ENCODE data around the gene PLPP3. TPM values are rescaled to one million over a fixed set of nuclear protein-coding genes. Genes with fewer than 3 reads are reported as not detected.

The PLPP3 gene
- total and polyA plus RNA-seq, 2 of the 8 experiments (the other 6 are each of a cell fraction or from before 2014, with no cell fraction given) = 33.2 to 42.0 TPM

DNA sequence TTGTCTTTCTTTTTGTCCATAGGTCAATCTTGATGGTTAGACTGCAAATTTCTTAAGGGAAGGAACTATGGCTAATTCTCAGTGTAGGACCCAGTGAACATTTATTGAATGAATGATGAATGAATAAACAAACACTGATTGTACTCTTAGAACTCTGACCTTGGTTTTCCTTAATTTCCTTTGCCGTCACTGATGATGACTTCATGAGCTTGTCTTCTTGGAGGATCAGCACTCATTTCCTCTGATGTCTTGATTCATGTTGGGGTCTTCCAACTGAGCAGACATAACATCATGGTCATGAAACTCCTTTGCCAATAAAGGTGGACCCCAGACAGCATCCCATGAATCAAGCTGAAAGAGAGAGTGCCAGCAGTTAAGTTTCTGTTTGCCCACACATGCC lies 96.3 kb downstream of the PLPP3 start:
- H2BK12ac ChIP-seq (ENCODE audit: low read depth, low read length) = no peak overlapping the region
- H3K56ac ChIP-seq (replicated peaks; ENCODE audit: insufficient read length, low read depth, low read length) = no peak overlapping the region
- H3K36me3 ChIP-seq (ENCODE audit: control insufficient read depth in 2 of 4, insufficient read depth in 4 of 4, low read length in 3 of 4) = no peaks in the 10 kb centered on the region
- no peak overlapping the region for H3K18ac ChIP-seq (ENCODE audit: extremely low read depth, low read length)
- no peak overlapping the region for H4K91ac ChIP-seq (replicated peaks; ENCODE audit: insufficient read length, low read length)
- no peak overlapping the region for H2BK5ac ChIP-seq (ENCODE audit: low read depth, low read length)
- no peaks in the 10 kb centered on the region for H3K23me2 ChIP-seq (ENCODE audit: low read depth, low read length)
- no peak for FAIRE-seq
- H4K5ac ChIP-seq (ENCODE audit: insufficient read length, low read depth, low read length) = no peak overlapping the region
- no peak overlapping the region for H2AK5ac ChIP-seq (ENCODE audit: low read depth, low read length)
- no peaks in the 10 kb centered on the region for H3K79me1 ChIP-seq (ENCODE audit: low read depth, low read length)
- no peaks in the 10 kb centered on the region for H4K20me1 ChIP-seq (replicated peaks in 1 of 2; ENCODE audit: control insufficient read depth in 1 of 2, insufficient read depth in 2 of 2, low read length in 2 of 2)
- no peak overlapping the region for H2BK15ac ChIP-seq (ENCODE audit: low read length)
- no peak overlapping the region for H3K23ac ChIP-seq (ENCODE audit: insufficient read length)
- H3K79me2 ChIP-seq (ENCODE audit: control insufficient read depth in 1 of 2, insufficient read depth in 2 of 2, low read length in 2 of 2) = no peaks in the 10 kb centered on the region
- H3K9ac ChIP-seq (replicated peaks in 1 of 4; ENCODE audit: extremely low read depth in 1 of 4, low read depth in 3 of 4, low read length in 3 of 4) = no peak overlapping the region
- ChIA-PET POLR2A (ENCODE audit: partially characterized antibody) (no interaction called here), CTCF (ENCODE audit: partially characterized antibody) (no interaction called here)
- 100% methylated on average over 1 of the region's 1 CpG; no CpG with 5 or more reads in 1 of the 2 experiments for WGBS, 2 experiments (ENCODE audit: extremely low coverage in 1 of 2, insufficient coverage in 1 of 2, insufficient read length in 1 of 2, insufficient replicate concordance in 2 of 2, low coverage in 1 of 2, low lambda C conversion rate in 2 of 2, missing lambda C conversion rate in 1 of 2)
- no peaks in the 10 kb centered on the region for H3K9me3 ChIP-seq (ENCODE audit: insufficient read depth in 2 of 2, low read depth in 1 of 2, low read length in 1 of 2)
- H3K4me1 ChIP-seq (replicated peaks in 1 of 4; ENCODE audit: control insufficient read depth in 3 of 4, insufficient read depth in 4 of 4, low read length in 3 of 4) = peaks cover 0 to 3% (median under 1%) of the 10 kb centered on the region in 4 experiments; a peak in 3 of 7 replicates
- no peak overlapping the region for H3K4me3 ChIP-seq (ENCODE audit: extremely low read depth in 1 of 4, insufficient read depth in 2 of 4, low read depth in 3 of 4, low read length in 4 of 4)
- no peak overlapping the region for H2AFZ ChIP-seq (ENCODE audit: low read length)
- TF ChIP-seq EZH2 (IDR thresholded peaks at IDR 0.05; ENCODE audit: low read depth, low read length, severe bottlenecking) (no peak), GTF2F1 (IDR thresholded peaks at IDR 0.05; ENCODE audit: borderline replicate concordance, low read depth, low read length) (no peak), CEBPB (IDR thresholded peaks at IDR 0.05; ENCODE audit: low read depth, low read length) (no peak), CHD2 (IDR thresholded peaks at IDR 0.05; ENCODE audit: low read length) (no peak), BRCA1 (IDR thresholded peaks at IDR 0.05; ENCODE audit: low read depth, low read length) (no peak), RXRA (IDR thresholded peaks at IDR 0.05; ENCODE audit: insufficient read depth, low read depth, low read length) (no peak), CTBP2 (IDR thresholded peaks at IDR 0.05; ENCODE audit: borderline replicate concordance, insufficient read depth, insufficient read length, low read length) (no peak), NRF1 (IDR thresholded peaks at IDR 0.05; ENCODE audit: low read depth, low read length) (no peak)
- TF ChIP-seq, protein P1, sequence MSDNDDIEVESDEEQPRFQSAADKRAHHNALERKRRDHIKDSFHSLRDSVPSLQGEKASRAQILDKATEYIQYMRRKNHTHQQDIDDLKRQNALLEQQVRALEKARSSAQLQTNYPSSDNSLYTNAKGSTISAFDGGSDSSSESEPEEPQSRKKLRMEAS (IDR thresholded peaks at IDR 0.05) = no peak
- TF ChIP-seq, protein P2, sequence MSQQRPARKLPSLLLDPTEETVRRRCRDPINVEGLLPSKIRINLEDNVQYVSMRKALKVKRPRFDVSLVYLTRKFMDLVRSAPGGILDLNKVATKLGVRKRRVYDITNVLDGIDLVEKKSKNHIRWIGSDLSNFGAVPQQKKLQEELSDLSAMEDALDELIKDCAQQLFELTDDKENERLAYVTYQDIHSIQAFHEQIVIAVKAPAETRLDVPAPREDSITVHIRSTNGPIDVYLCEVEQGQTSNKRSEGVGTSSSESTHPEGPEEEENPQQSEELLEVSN (IDR thresholded peaks at IDR 0.05) = no peak
- H3K27ac ChIP-seq (ENCODE audit: low read depth, low read length) = no peak overlapping the region
- no peak overlapping the region for H3K14ac ChIP-seq (ENCODE audit: insufficient read length)
- no peak overlapping the region for H3K4me2 ChIP-seq (ENCODE audit: insufficient read depth in 1 of 2, low read depth in 2 of 2, low read length in 2 of 2)
- H4K8ac ChIP-seq (ENCODE audit: extremely low read depth, insufficient read depth, low read length) = no peak overlapping the region
- no peak overlapping the region for H2BK120ac ChIP-seq (replicated peaks; ENCODE audit: low read depth, low read length)
- no peak overlapping the region for H3K4ac ChIP-seq (replicated peaks; ENCODE audit: insufficient read length, low read depth, low read length)
- DNase-seq (ENCODE audit: low read depth in 1 of 2, low spot score in 2 of 2) = no peak
- no peak overlapping the region for H2BK20ac ChIP-seq (ENCODE audit: low read length)
- H3K27me3 ChIP-seq (replicated peaks in 1 of 4; ENCODE audit: control insufficient read depth in 3 of 4, extremely low read depth in 1 of 4, insufficient read depth in 3 of 4, low read length in 3 of 4) = peaks cover 0 to 4% (median 0%) of the 10 kb centered on the region in 4 experiments; a peak in 2 of 7 replicates

Measured in H1 (cell line).